ENCODE results near the gene IER3. TPM values are rescaled to one million over a fixed set of nuclear protein-coding genes. Genes with fewer than 3 reads are reported as not detected.

Gene IER3
- total and polyA plus RNA-seq, 9 of the 15 experiments (the other 6 are each of a cell fraction or from before 2014, with no cell fraction given) = 1.5 to 30.0 (median 11.5) TPM

DNA sequence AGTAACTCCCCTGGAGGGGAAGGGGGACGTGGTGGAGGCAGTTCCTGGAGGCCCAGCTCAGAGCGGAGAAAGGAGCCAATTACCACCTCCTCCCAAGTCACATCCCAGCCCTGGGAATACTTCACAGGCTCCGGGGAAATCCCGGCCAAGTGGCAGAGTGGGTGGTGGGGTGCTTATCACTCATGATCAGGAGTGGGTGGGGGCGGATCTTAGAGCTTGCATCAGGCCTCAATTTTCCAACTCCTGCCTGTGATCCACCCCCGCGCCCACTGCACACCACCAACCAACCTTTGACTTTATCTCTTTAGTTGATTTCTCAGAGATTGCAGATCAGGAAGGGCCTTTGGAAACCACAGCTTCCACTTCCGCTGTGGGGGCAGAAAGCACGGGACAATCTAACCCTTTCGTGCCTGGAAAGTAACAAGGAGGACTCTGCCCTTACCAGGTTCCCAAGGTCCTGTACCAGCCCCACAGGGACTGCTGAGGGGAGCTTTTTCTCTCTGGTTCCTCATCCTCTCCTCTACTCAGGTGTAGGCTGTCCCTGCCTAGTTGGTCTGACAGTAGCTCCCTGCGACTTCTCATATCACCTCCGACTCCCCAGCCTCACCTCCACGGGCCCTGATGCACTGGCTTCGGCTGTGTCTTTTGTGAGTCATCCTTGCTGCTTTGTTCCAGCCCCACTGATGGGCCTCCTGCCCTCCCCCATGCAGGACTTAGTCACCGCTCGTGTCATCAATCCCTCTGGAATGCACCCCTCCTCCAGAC is 24.9 kb upstream of the IER3 start (continued):
- TF ChIP-seq, protein P1, sequence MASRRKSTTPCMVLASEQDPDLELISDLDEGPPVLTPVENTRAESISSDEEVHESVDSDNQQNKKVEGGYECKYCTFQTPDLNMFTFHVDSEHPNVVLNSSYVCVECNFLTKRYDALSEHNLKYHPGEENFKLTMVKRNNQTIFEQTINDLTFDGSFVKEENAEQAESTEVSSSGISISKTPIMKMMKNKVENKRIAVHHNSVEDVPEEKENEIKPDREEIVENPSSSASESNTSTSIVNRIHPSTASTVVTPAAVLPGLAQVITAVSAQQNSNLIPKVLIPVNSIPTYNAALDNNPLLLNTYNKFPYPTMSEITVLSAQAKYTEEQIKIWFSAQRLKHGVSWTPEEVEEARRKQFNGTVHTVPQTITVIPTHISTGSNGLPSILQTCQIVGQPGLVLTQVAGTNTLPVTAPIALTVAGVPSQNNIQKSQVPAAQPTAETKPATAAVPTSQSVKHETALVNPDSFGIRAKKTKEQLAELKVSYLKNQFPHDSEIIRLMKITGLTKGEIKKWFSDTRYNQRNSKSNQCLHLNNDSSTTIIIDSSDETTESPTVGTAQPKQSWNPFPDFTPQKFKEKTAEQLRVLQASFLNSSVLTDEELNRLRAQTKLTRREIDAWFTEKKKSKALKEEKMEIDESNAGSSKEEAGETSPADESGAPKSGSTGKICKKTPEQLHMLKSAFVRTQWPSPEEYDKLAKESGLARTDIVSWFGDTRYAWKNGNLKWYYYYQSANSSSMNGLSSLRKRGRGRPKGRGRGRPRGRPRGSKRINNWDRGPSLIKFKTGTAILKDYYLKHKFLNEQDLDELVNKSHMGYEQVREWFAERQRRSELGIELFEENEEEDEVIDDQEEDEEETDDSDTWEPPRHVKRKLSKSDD (conservative IDR thresholded peaks at IDR 0.05; ENCODE audit: low read length) = no peak
- TF ChIP-seq ZNF274 (IDR thresholded peaks at IDR 0.05; ENCODE audit: borderline replicate concordance, low read depth, low read length) (no peak), DACH1 (IDR thresholded peaks at IDR 0.05; ENCODE audit: partially characterized antibody) (peak; percentile 46), IRF2 (CRISPR knock-in tag; IDR thresholded peaks at IDR 0.05) (no peak)
- TF ChIP-seq, protein P2, sequence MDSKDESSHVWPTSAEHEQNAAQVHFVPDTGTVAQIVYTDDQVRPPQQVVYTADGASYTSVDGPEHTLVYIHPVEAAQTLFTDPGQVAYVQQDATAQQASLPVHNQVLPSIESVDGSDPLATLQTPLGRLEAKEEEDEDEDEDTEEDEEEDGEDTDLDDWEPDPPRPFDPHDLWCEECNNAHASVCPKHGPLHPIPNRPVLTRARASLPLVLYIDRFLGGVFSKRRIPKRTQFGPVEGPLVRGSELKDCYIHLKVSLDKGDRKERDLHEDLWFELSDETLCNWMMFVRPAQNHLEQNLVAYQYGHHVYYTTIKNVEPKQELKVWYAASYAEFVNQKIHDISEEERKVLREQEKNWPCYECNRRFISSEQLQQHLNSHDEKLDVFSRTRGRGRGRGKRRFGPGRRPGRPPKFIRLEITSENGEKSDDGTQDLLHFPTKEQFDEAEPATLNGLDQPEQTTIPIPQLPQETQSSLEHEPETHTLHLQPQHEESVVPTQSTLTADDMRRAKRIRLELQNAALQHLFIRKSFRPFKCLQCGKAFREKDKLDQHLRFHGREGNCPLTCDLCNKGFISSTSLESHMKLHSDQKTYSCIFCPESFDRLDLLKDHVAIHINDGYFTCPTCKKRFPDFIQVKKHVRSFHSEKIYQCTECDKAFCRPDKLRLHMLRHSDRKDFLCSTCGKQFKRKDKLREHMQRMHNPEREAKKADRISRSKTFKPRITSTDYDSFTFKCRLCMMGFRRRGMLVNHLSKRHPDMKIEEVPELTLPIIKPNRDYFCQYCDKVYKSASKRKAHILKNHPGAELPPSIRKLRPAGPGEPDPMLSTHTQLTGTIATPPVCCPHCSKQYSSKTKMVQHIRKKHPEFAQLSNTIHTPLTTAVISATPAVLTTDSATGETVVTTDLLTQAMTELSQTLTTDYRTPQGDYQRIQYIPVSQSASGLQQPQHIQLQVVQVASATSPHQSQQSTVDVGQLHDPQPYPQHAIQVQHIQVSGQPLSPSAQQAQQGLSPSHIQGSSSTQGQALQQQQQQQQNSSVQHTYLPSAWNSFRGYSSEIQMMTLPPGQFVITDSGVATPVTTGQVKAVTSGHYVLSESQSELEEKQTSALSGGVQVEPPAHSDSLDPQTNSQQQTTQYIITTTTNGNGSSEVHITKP (IDR thresholded peaks at IDR 0.05; ENCODE audit: partially characterized antibody) = peak; percentile 29
- TF ChIP-seq, protein P3, sequence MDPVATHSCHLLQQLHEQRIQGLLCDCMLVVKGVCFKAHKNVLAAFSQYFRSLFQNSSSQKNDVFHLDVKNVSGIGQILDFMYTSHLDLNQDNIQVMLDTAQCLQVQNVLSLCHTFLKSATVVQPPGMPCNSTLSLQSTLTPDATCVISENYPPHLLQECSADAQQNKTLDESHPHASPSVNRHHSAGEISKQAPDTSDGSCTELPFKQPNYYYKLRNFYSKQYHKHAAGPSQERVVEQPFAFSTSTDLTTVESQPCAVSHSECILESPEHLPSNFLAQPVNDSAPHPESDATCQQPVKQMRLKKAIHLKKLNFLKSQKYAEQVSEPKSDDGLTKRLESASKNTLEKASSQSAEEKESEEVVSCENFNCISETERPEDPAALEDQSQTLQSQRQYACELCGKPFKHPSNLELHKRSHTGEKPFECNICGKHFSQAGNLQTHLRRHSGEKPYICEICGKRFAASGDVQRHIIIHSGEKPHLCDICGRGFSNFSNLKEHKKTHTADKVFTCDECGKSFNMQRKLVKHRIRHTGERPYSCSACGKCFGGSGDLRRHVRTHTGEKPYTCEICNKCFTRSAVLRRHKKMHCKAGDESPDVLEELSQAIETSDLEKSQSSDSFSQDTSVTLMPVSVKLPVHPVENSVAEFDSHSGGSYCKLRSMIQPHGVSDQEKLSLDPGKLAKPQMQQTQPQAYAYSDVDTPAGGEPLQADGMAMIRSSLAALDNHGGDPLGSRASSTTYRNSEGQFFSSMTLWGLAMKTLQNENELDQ (CRISPR knock-in tag; IDR thresholded peaks at IDR 0.05; ENCODE audit: borderline replicate concordance) = no peak
- TF ChIP-seq, protein P4, sequence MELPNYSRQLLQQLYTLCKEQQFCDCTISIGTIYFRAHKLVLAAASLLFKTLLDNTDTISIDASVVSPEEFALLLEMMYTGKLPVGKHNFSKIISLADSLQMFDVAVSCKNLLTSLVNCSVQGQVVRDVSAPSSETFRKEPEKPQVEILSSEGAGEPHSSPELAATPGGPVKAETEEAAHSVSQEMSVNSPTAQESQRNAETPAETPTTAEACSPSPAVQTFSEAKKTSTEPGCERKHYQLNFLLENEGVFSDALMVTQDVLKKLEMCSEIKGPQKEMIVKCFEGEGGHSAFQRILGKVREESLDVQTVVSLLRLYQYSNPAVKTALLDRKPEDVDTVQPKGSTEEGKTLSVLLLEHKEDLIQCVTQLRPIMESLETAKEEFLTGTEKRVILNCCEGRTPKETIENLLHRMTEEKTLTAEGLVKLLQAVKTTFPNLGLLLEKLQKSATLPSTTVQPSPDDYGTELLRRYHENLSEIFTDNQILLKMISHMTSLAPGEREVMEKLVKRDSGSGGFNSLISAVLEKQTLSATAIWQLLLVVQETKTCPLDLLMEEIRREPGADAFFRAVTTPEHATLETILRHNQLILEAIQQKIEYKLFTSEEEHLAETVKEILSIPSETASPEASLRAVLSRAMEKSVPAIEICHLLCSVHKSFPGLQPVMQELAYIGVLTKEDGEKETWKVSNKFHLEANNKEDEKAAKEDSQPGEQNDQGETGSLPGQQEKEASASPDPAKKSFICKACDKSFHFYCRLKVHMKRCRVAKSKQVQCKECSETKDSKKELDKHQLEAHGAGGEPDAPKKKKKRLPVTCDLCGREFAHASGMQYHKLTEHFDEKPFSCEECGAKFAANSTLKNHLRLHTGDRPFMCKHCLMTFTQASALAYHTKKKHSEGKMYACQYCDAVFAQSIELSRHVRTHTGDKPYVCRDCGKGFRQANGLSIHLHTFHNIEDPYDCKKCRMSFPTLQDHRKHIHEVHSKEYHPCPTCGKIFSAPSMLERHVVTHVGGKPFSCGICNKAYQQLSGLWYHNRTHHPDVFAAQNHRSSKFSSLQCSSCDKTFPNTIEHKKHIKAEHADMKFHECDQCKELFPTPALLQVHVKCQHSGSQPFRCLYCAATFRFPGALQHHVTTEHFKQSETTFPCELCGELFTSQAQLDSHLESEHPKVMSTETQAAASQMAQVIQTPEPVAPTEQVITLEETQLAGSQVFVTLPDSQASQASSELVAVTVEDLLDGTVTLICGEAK (IDR thresholded peaks at IDR 0.05) = peak; percentile 71
- TF ChIP-seq, protein P4 (CRISPR knock-in tag; IDR thresholded peaks at IDR 0.05) = no peak
